ENCODE measurements around the gene ARMC9.

Gene ARMC9

DNA sequence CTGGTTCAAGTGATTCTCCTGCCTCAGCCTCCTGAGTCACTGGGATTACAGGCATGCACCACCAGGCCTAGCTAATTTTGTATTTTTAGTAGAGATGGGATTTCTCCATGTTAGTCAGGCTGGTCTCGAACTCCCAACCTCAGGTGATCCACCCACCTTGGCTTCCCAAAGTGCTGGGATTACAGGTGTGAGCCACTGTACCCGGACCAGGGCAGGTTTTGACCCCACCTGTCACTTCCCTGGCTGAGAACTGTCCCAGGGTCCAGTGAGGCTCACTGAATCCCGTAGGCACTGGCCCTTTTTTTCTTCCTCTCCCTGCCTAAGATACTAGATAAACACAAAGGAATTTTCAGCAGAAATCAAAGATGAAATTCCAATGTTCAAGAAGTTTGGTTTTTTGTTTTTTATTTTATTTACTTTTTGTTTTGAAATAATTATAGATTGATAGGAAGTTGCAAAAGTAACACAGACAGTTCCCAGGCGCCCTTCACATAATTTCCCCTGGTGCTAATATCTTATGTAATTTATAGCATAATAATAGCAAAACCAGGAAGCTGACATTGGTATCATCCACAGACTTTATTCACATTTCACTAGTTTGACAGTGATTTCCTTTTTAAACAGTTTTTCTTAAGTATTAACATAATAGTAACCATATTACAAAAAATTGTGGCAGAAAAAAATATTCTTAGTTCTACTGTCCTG lies 144.7 kb downstream of the ARMC9 start:
- Histone ChIP-seq H3K27me3 (replicated peaks; ENCODE audit: control insufficient read depth, insufficient read depth, low read length) (no peaks in the 10 kb centered on the region), H3K36me3 (ENCODE audit: control insufficient read depth, insufficient read depth, low read length) (no peaks in the 10 kb centered on the region), H3K4me3 (replicated peaks; ENCODE audit: low read depth, low read length) (no peak overlapping the region)
- DNase-seq (ENCODE audit: extremely low read depth, insufficient read length): no peak
- TF ChIP-seq, protein P1, sequence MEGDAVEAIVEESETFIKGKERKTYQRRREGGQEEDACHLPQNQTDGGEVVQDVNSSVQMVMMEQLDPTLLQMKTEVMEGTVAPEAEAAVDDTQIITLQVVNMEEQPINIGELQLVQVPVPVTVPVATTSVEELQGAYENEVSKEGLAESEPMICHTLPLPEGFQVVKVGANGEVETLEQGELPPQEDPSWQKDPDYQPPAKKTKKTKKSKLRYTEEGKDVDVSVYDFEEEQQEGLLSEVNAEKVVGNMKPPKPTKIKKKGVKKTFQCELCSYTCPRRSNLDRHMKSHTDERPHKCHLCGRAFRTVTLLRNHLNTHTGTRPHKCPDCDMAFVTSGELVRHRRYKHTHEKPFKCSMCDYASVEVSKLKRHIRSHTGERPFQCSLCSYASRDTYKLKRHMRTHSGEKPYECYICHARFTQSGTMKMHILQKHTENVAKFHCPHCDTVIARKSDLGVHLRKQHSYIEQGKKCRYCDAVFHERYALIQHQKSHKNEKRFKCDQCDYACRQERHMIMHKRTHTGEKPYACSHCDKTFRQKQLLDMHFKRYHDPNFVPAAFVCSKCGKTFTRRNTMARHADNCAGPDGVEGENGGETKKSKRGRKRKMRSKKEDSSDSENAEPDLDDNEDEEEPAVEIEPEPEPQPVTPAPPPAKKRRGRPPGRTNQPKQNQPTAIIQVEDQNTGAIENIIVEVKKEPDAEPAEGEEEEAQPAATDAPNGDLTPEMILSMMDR (IDR thresholded peaks at IDR 0.05; ENCODE audit: insufficient read depth, low read length, poor library complexity, severe bottlenecking): no peak

DNA sequence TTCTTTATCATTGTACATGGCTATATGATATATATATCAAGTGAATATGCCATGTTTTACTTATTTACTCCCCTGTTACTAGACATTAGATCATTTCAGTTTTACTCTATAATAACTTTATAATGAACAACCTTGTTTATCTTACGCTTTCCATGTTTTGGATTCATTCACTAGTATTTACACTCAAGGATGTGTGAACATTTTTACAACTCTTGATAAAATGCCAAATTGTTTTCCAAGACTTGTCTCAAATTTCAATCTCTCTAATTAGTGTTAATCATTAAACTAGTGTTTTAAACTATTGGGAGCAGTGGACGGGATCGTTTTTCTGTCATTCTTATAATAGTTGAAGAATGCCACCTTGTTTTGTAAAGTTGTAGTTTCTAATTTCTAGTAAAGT lies 145.6 kb downstream of the ARMC9 start:
- DNase-seq (ENCODE audit: extremely low read depth, insufficient read length): no peak
- no peak overlapping the region for H3K4me3 ChIP-seq (replicated peaks; ENCODE audit: low read depth, low read length)
- TF ChIP-seq, protein P1 (IDR thresholded peaks at IDR 0.05; ENCODE audit: insufficient read depth, low read length, poor library complexity, severe bottlenecking): no peak
- H3K27me3 ChIP-seq (replicated peaks; ENCODE audit: control insufficient read depth, insufficient read depth, low read length): no peaks in the 10 kb centered on the region
- H3K36me3 ChIP-seq (ENCODE audit: control insufficient read depth, insufficient read depth, low read length): no peaks in the 10 kb centered on the region

DNA sequence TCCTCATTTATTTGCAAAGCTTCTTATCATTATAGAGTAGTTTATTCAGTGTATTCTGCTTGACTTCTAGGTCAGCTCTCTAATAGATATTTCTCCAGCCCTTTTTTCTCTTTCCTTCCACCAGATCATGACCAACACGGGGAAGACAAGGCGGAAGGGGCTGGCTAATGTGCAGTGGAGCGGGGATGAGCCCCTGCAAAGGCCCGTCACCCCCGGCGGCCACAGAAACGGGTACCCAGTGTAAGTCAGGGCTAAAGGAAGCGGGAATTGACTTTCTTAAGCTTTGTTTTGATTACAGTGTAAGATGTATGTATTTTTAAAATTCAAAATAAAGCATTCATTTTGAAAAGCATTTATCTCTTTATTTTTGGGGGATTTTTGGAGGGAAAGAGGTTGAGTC lies 146.4 kb downstream of the ARMC9 start:
- Histone ChIP-seq H3K4me3 (replicated peaks; ENCODE audit: low read depth, low read length) (no peak overlapping the region), H3K27me3 (replicated peaks; ENCODE audit: control insufficient read depth, insufficient read depth, low read length) (no peaks in the 10 kb centered on the region), H3K36me3 (ENCODE audit: control insufficient read depth, insufficient read depth, low read length) (no peaks in the 10 kb centered on the region)
- no peak for DNase-seq (ENCODE audit: extremely low read depth, insufficient read length)
- TF ChIP-seq, protein P1 (IDR thresholded peaks at IDR 0.05; ENCODE audit: insufficient read depth, low read length, poor library complexity, severe bottlenecking): no peak

DNA sequence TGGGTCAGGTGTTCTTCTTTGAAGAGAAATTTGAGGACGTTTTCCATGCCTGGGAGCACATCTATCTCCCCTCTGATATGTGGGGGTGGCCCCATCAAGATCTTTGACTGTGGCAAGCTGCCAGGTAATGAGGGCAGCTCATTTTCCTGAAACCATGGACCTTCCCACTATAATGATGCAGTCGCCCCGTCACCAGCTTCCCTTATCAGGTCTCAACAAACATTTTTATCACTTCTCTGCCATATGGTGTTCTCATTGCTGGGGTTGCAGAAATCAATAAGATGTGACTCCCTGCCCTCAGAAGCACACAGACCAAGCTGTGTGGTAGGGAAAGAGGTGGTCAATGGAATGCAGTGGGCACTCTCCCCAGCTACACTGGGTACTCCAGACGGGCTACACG lies 148.7 kb downstream of the ARMC9 start:
- no peak for DNase-seq (ENCODE audit: extremely low read depth, insufficient read length)
- Histone ChIP-seq H3K36me3 (ENCODE audit: control insufficient read depth, insufficient read depth, low read length) (no peaks in the 10 kb centered on the region), H3K27me3 (replicated peaks; ENCODE audit: control insufficient read depth, insufficient read depth, low read length) (no peaks in the 10 kb centered on the region), H3K4me3 (replicated peaks; ENCODE audit: low read depth, low read length) (no peak overlapping the region)
- TF ChIP-seq, protein P1 (IDR thresholded peaks at IDR 0.05; ENCODE audit: insufficient read depth, low read length, poor library complexity, severe bottlenecking): no peak

DNA sequence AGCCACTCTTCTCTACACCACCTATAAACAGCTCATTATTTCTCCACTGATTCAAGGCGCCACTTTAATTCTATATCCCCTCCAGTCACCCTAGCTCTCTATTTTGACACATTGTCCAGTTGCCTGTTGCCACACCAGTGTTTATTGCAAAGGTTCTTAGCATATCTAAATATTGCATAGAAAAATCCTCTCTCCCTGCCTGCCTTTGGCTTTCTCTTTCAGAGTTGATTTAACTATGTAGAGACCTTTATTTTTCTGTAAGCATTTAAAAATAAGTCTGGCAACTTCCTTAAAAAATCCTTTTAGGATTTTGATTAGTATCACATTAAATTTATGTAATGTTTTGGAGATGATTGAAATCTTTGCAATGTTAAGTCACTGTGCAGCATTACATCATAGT lies 149.2 kb downstream of the ARMC9 start:
- H3K4me3 ChIP-seq (replicated peaks; ENCODE audit: low read depth, low read length): no peak overlapping the region
- no peak for DNase-seq (ENCODE audit: extremely low read depth, insufficient read length)
- no peaks in the 10 kb centered on the region for H3K36me3 ChIP-seq (ENCODE audit: control insufficient read depth, insufficient read depth, low read length)
- TF ChIP-seq, protein P1 (IDR thresholded peaks at IDR 0.05; ENCODE audit: insufficient read depth, low read length, poor library complexity, severe bottlenecking): no peak
- H3K27me3 ChIP-seq (replicated peaks; ENCODE audit: control insufficient read depth, insufficient read depth, low read length): no peaks in the 10 kb centered on the region

DNA sequence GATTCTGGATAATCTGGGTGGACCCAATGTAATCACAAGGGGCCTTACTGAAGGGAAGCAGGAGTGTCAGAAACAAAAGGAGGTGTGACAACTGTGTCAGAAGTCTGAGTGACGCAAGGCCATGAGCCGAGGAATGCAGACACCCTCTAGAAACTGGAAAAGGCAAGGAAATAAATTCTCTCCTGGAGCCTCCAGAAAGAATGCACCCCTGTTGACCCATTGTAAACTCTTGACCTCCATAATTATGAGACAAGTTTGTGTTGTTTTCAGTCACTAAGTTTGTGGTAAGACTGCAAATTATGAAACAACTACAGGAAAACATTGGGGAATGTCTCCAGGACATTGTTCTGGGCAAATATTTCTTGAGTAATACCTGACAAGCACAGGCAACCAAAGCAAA lies 149.7 kb downstream of the ARMC9 start:
- Histone ChIP-seq H3K27me3 (replicated peaks; ENCODE audit: control insufficient read depth, insufficient read depth, low read length) (no peaks in the 10 kb centered on the region), H3K4me3 (replicated peaks; ENCODE audit: low read depth, low read length) (no peak overlapping the region), H3K36me3 (ENCODE audit: control insufficient read depth, insufficient read depth, low read length) (no peaks in the 10 kb centered on the region)
- TF ChIP-seq, protein P1 (IDR thresholded peaks at IDR 0.05; ENCODE audit: insufficient read depth, low read length, poor library complexity, severe bottlenecking): no peak
- DNase-seq (ENCODE audit: extremely low read depth, insufficient read length): no peak

Data from GM06990 (cell line).